Left ventricle myocardium inferior (tissue), 1 donor: ENCODE measurements around the gene DRC7. TPM values are rescaled to one million over a fixed set of nuclear protein-coding genes. Genes with fewer than 3 reads are reported as not detected.

ENCODE experiments used
- DNase-seq: peaks from one replicate; pipeline ENCODE4 v3.0.0-alpha.2; 2020
- H3K27ac ChIP-seq: fragments of 200-600 bp; replicated peaks from 2 replicates; pipeline ENCODE4 v1.8.0; 2021
- H3K27me3 ChIP-seq: fragments of 200-600 bp; 2 replicates; pipeline ENCODE4 v1.8.0; 2021; ENCODE audit warnings: low read depth
- H3K36me3 ChIP-seq: fragments of 200-600 bp; 2 replicates; pipeline ENCODE4 v1.8.0; 2021
- H3K4me1 ChIP-seq: fragments of 200-600 bp; 2 replicates; pipeline ENCODE4 v1.8.0; 2021
- H3K4me3 ChIP-seq: fragments of 200-600 bp; 2 replicates; pipeline ENCODE4 v1.8.0; 2021; ENCODE audit warnings: mild to moderate bottlenecking, moderate library complexity
- H3K9me3 ChIP-seq: fragments of 200-600 bp; replicated peaks from 2 replicates; pipeline ENCODE4 v1.8.0; 2021
- intact Hi-C: fragments of 100-400 bp; cut with micrococcal nuclease; formaldehyde crosslinking; loops from one replicate; pipeline ENCODE4 v1.11.0; 2022
- total RNA-seq: library from RNA; stranded (reverse); fragmentation: NEBNext Ultra II Directional; extraction: Animal tissue kit (Norgen Biotek cat#: 25700); gene quantifications from one replicate; pipeline ENCODE4 v1.2.1, GENCODE V29; 2021
- TF ChIP-seq, protein P1 (sequence below): fragments of 200-600 bp; IDR thresholded peaks from 2 replicates; pipeline ENCODE4 v1.8.0; 2021; ENCODE audit warnings: antibody characterized with exemption, mild to moderate bottlenecking, borderline replicate concordance
- donor health status: DM: no; HTN: yes; CAD: no; lungs with severe emphysema.

Gene DRC7
- total RNA-seq, 1 donor from 2014 or later = not detected

DNA sequence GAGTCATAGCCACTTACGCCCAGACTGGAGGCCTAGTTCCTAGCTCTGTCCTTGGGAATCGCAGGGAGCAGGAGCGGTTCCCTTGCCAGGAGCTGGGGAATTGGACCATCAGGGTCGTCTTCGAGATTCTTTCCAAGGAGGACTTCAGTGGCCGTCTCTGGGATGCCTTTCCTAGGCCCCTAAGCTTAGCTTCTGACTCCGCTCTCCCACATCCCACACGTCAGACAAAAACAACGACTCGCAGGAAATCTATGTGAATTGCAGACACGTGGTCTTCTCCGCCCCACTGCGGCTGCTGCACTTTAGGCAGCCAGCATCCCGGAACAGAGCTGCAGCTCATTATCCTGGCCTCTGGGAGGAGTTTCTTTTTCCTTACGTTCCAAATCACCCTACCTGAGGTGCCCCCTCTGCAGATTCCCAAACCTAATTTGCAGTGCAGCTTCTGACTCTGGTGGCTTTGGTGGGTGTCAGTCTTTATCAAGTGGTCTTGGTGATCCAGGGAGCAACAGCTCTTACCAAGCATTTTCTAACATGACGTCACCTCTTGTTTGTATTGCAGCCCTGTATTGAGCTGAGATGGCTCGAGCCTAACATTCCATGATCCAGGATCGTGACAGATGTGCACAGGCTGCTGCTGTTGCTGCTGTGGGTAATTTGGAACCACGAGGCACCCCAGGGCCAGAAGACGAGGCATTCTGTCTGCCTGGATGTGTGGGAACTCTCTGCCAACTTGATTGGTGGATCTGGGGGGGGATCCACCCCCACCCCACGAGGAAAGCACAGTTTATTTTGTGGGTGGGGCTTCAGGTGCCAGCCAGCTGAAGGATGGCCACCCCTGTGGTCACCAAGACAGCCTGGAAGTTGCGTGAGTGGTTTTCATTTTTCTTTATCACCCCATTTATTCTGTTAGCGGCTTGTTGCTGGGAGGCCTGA is 42.1 kb downstream of the DRC7 start:
- Histone ChIP-seq H3K9me3 (peaks cover 8% of the 10 kb centered on the region), H3K27ac (peak overlapping the region; percentile 78), H3K4me3 (peak overlapping the region; percentile 87), H3K4me1 (peaks cover 35% of the 10 kb centered on the region), H3K36me3 (no peaks in the 10 kb centered on the region), H3K27me3 (no peaks in the 10 kb centered on the region)
- TF ChIP-seq, protein P1, sequence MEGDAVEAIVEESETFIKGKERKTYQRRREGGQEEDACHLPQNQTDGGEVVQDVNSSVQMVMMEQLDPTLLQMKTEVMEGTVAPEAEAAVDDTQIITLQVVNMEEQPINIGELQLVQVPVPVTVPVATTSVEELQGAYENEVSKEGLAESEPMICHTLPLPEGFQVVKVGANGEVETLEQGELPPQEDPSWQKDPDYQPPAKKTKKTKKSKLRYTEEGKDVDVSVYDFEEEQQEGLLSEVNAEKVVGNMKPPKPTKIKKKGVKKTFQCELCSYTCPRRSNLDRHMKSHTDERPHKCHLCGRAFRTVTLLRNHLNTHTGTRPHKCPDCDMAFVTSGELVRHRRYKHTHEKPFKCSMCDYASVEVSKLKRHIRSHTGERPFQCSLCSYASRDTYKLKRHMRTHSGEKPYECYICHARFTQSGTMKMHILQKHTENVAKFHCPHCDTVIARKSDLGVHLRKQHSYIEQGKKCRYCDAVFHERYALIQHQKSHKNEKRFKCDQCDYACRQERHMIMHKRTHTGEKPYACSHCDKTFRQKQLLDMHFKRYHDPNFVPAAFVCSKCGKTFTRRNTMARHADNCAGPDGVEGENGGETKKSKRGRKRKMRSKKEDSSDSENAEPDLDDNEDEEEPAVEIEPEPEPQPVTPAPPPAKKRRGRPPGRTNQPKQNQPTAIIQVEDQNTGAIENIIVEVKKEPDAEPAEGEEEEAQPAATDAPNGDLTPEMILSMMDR = peak; percentile 20
- DNase-seq = peak; percentile 16
- intact Hi-C loops = no loop called here

DNA sequence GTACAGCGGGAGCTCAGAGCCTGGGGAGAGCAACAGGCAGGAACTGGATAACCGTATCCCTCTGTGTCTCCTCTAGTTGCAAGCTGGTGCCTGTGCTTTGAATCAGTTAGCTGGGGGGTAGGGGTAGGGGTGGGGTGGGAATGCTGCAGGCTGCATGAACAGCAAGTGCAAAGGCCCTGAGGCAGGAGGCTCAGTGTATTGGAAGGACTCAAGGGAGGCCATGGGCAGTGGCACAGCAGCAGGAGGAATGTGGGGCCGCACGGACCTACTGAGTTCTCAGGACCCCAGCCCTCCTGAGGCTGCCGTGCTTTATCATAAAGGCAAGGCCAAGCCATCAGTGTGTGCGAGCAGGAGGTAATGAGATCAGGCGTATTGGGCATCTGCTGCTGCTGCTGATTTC is 44.2 kb downstream of the DRC7 start:
- peaks cover 45% of the 10 kb centered on the region for H3K4me1 ChIP-seq
- H3K36me3 ChIP-seq = no peaks in the 10 kb centered on the region
- no peak for DNase-seq
- no peak overlapping the region for H3K4me3 ChIP-seq
- intact Hi-C loops = no loop called here
- TF ChIP-seq, protein P1 = no peak
- H3K27me3 ChIP-seq = no peaks in the 10 kb centered on the region
- no peaks in the 10 kb centered on the region for H3K9me3 ChIP-seq
- no peak overlapping the region for H3K27ac ChIP-seq

DNA sequence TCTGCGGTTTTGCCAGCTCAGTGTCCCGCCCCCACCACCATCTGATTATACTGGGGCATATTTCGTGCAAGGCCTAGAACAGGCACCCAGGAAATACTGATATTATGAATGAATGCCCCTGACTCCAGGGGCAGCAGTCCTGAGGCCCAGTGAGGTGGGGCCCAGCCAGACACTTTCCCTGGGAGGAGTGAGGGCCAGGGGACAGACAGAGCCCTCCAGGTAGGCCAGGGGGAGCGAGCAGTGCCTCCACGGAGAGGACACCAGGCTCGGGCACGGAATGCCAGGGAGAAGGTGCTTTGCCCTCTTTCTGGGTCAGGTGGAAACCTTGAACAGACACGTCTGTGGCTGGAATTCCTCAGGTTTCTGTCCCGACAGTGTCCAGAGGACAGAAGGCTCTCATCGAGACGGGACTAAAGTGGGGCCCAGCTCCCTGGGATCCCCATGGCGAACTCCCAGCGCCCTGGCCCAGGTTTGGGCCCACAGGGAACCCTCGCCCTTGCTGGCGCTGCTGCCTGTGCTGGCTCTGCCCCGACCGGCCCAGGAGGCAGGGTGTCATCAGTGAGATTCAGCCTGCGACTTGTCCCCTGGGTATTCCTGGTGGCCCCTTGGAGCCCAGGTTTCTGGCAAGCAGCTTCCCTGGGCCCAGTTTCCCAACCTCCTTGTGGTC is 45.3 kb downstream of the DRC7 start:
- H3K4me1 ChIP-seq = peaks cover 34% of the 10 kb centered on the region
- no peak for DNase-seq
- TF ChIP-seq, protein P1 = no peak
- no peak overlapping the region for H3K27ac ChIP-seq
- H3K4me3 ChIP-seq = no peak overlapping the region
- intact Hi-C loops = no loop called here
- H3K9me3 ChIP-seq = no peaks in the 10 kb centered on the region
- H3K27me3 ChIP-seq = no peaks in the 10 kb centered on the region
- no peaks in the 10 kb centered on the region for H3K36me3 ChIP-seq

DNA sequence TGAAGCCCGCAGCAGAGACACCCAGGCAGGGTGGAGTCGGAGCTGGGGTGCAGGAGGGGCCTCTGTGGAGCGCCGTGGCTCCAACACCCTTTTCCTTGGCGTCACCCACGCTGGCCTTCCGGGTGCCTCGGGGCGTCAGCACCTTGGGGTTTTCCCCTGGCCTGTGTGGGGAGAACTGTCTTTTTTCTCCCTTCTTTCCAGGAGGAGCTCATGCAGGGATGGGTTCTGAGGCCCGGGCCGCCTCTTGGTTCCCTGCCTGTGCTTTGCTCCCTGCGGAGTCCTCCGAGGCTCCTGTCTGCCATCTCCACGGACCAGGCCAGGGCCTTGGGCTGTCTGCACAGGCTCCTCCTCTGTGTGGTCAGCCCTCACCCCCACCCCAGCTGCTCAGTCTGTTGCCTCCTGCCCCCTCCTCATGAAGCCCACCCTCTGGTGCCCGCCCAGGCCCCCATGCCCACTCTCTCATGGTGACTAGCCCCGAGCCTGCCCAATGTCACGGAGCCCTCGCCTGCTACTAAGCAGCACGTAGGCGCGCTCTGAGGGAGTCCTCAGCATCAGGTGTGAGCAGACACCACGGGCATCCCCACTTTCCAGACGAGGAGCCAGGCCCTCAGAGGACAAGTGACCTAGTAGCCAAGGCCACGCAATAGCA is 45.9 kb downstream of the DRC7 start:
- Histone ChIP-seq H3K4me3 (no peak overlapping the region), H3K27me3 (no peaks in the 10 kb centered on the region), H3K4me1 (peaks cover 33% of the 10 kb centered on the region), H3K9me3 (no peaks in the 10 kb centered on the region), H3K27ac (no peak overlapping the region), H3K36me3 (no peaks in the 10 kb centered on the region)
- TF ChIP-seq, protein P1 = no peak
- intact Hi-C loops = no loop called here
- no peak for DNase-seq

DNA sequence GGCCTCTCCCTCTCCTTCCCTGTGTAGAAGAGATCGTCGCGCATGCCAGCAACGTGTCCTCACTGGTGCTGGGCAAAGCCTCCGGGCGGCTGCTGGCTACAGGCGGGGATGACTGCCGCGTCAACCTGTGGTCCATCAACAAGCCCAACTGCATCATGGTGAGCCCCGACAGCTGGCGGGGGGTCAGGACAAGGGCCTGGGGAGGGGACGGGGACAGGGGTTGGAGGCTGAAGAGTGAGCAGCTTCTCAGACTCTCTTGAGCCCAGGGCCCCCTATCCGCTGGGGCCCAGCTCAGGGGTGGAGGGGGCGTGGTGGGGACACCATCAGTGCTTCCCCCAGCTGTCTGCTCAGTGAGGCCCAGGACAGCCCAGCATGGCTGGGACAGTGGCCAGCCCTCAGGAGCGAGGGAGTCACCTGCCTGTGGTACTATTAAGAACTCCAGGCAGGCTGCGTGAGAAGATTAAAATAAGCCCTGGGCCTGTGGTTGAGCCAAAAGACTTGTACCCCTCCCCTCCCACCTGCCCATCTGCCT is 47.1 kb downstream of the DRC7 start:
- Histone ChIP-seq H3K36me3 (no peaks in the 10 kb centered on the region), H3K27me3 (no peaks in the 10 kb centered on the region), H3K27ac (no peak overlapping the region), H3K9me3 (no peaks in the 10 kb centered on the region), H3K4me1 (peaks cover 21% of the 10 kb centered on the region), H3K4me3 (no peak overlapping the region)
- intact Hi-C loops = no loop called here
- TF ChIP-seq, protein P1 = no peak
- DNase-seq = peak; percentile 41
